Measurements from ENCODE around the gene PPP2R5C.

PPP2R5C gene

DNA sequence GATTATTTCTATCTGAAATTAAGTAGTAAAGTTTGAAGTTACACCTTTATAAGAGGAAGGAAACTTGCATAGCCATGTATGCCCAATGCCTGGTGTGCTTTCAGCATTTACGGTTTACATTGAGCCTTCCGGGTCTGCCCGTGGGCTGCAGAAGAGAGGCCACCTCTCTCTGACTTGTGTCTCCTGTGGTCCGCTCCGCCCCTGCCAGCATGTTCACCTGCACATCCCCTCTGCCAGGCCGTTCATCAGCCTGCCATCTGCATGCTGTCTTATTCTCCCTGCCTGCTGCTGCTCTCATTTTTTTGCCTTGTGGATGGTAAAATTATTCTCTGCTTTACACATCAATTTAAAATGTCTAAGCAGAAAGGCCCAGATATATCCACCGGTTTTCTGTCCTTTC, 161.4 kb downstream of the PPP2R5C start:
- TF ChIP-seq, protein P1, sequence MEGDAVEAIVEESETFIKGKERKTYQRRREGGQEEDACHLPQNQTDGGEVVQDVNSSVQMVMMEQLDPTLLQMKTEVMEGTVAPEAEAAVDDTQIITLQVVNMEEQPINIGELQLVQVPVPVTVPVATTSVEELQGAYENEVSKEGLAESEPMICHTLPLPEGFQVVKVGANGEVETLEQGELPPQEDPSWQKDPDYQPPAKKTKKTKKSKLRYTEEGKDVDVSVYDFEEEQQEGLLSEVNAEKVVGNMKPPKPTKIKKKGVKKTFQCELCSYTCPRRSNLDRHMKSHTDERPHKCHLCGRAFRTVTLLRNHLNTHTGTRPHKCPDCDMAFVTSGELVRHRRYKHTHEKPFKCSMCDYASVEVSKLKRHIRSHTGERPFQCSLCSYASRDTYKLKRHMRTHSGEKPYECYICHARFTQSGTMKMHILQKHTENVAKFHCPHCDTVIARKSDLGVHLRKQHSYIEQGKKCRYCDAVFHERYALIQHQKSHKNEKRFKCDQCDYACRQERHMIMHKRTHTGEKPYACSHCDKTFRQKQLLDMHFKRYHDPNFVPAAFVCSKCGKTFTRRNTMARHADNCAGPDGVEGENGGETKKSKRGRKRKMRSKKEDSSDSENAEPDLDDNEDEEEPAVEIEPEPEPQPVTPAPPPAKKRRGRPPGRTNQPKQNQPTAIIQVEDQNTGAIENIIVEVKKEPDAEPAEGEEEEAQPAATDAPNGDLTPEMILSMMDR (IDR thresholded peaks at IDR 0.05; ENCODE audit: borderline replicate concordance, extremely low read depth, low read length, poor library complexity, severe bottlenecking): no peak
- TF ChIP-seq EZH2 (IDR thresholded peaks at IDR 0.05; ENCODE audit: borderline replicate concordance, low read depth, low read length, severe bottlenecking): no peak
- no peaks in the 10 kb centered on the region; the same call in 1 of the 2 replicates for H4K20me1 ChIP-seq (ENCODE audit: insufficient read depth, low read length)
- no peaks in the 10 kb centered on the region for H3K4me1 ChIP-seq (ENCODE audit: insufficient read depth, low read length)

DNA sequence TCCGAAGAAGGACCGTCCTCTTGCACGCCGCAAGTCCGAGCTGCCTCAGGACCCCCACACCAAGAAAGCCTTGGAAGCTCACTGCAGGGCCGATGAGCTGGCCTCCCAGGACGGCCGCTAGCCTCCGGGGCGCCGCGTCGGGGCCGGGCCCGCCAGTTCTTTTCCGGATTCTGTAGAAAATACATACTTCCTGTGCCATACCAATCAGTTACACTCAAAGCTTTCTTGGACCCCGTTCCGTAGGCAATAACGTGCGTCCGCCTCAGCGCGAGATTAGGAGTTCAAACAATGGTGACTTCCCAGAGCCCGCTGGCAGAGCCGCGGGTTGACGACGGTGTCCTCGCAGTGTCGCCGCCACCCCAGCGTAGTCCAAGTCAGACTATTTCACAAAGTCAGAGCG, 163.6 kb downstream of the PPP2R5C start:
- TF ChIP-seq, protein P1 (IDR thresholded peaks at IDR 0.05; ENCODE audit: borderline replicate concordance, extremely low read depth, low read length, poor library complexity, severe bottlenecking): no peak
- no peak for TF ChIP-seq EZH2 (IDR thresholded peaks at IDR 0.05; ENCODE audit: borderline replicate concordance, low read depth, low read length, severe bottlenecking)
- H3K4me2 ChIP-seq (ENCODE audit: insufficient read depth, low read length): no peak overlapping the region
- H3K4me3 ChIP-seq (ENCODE audit: low read depth in 1 of 2, low read length in 2 of 2): no peak overlapping the region
- no peaks in the 10 kb centered on the region for H3K27me3 ChIP-seq (ENCODE audit: insufficient read depth, low read length, poor library complexity)
- no peak overlapping the region for H3K9ac ChIP-seq (ENCODE audit: low read depth, low read length)
- H4K20me1 ChIP-seq (ENCODE audit: insufficient read depth, low read length): no peaks in the 10 kb centered on the region; the same call in 1 of the 2 replicates
- DNase-seq: no peak
- H3K27ac ChIP-seq (ENCODE audit: low read length): no peak overlapping the region
- no peaks in the 10 kb centered on the region for H3K9me3 ChIP-seq (ENCODE audit: insufficient read depth, low read length, severe bottlenecking)
- H2AFZ ChIP-seq (ENCODE audit: low read depth, low read length): no peak overlapping the region
- no peak for ATAC-seq (ENCODE audit: insufficient read depth, low read depth)
- H3K36me3 ChIP-seq (ENCODE audit: insufficient read depth, low read length): peaks cover 37% of the 10 kb centered on the region
- no peaks in the 10 kb centered on the region for H3K4me1 ChIP-seq (ENCODE audit: insufficient read depth, low read length)
- no peaks in the 10 kb centered on the region for H3K79me2 ChIP-seq (ENCODE audit: insufficient read depth, low read length)

More for the DNA sequence above, 161.4 kb downstream of the PPP2R5C start:
- Histone ChIP-seq H3K9ac (ENCODE audit: low read depth, low read length) (no peak overlapping the region), H3K4me2 (ENCODE audit: insufficient read depth, low read length) (no peak overlapping the region), H3K36me3 (ENCODE audit: insufficient read depth, low read length) (peaks cover 49% of the 10 kb centered on the region), H3K9me3 (ENCODE audit: insufficient read depth, low read length, severe bottlenecking) (no peaks in the 10 kb centered on the region), H3K27ac (ENCODE audit: low read length) (no peak overlapping the region), H2AFZ (ENCODE audit: low read depth, low read length) (no peak overlapping the region), H3K4me3 (ENCODE audit: low read depth in 1 of 2, low read length in 2 of 2) (no peak overlapping the region), H3K79me2 (ENCODE audit: insufficient read depth, low read length) (no peaks in the 10 kb centered on the region), H3K27me3 (ENCODE audit: insufficient read depth, low read length, poor library complexity) (no peaks in the 10 kb centered on the region)
- DNase-seq (no peak), ATAC-seq (ENCODE audit: insufficient read depth, low read depth) (no peak)

DNA sequence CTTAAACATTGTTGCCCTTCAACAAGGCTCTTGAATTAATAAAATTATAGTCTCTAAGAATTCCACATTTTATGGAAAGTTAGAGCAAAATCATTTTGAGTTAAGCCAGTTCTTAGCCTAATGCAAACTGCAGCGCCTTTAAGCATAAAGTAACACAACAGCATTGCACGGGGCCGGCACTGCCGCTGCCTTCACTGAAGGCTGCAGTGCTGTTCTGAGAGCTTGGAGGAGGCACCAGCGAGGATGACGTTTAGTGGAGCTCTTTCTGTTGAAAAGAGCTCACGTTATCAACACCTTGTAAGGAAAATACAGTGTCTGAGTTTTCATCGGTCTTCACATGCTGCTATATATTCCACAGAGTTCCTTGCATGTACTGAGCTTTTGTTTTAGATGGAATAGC, 164.6 kb downstream of the PPP2R5C start:
- no peaks in the 10 kb centered on the region; the same call in 1 of the 2 replicates for H4K20me1 ChIP-seq (ENCODE audit: insufficient read depth, low read length)
- no peaks in the 10 kb centered on the region for H3K27me3 ChIP-seq (ENCODE audit: insufficient read depth, low read length, poor library complexity)
- no peak overlapping the region for H3K4me2 ChIP-seq (ENCODE audit: insufficient read depth, low read length)
- no peak overlapping the region for H3K27ac ChIP-seq (ENCODE audit: low read length)
- no peak overlapping the region for H2AFZ ChIP-seq (ENCODE audit: low read depth, low read length)
- H3K9ac ChIP-seq (ENCODE audit: low read depth, low read length): no peak overlapping the region
- H3K79me2 ChIP-seq (ENCODE audit: insufficient read depth, low read length): no peaks in the 10 kb centered on the region
- DNase-seq (no peak), ATAC-seq (ENCODE audit: insufficient read depth, low read depth) (no peak)
- no peaks in the 10 kb centered on the region for H3K9me3 ChIP-seq (ENCODE audit: insufficient read depth, low read length, severe bottlenecking)
- no peak for TF ChIP-seq EZH2 (IDR thresholded peaks at IDR 0.05; ENCODE audit: borderline replicate concordance, low read depth, low read length, severe bottlenecking)
- TF ChIP-seq, protein P1 (IDR thresholded peaks at IDR 0.05; ENCODE audit: borderline replicate concordance, extremely low read depth, low read length, poor library complexity, severe bottlenecking): no peak
- no peak overlapping the region for H3K4me3 ChIP-seq (ENCODE audit: low read depth in 1 of 2, low read length in 2 of 2)
- H3K36me3 ChIP-seq (ENCODE audit: insufficient read depth, low read length): peaks cover 27% of the 10 kb centered on the region
- H3K4me1 ChIP-seq (ENCODE audit: insufficient read depth, low read length): no peaks in the 10 kb centered on the region

DNA sequence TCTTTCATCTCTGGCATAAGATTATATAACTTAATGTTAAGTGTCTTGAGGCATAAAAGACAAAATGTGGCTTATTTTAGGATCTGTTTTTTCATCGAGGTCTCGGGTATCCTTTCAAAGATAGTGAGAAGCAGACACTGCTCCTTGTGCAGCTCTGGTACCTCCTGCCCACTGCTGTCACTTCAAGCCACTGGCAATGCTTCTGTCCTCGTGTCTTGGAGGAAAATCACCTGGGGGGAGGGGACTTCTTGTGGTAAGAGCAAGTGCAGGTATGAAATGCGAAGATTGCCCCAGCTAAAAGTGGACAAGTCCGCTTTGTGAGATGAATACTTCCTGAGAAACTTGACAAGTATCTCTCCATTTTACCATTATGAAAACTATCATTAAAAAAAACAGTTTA, 165.1 kb downstream of the PPP2R5C start:
- H3K4me2 ChIP-seq (ENCODE audit: insufficient read depth, low read length): no peak overlapping the region
- no peaks in the 10 kb centered on the region; the same call in 1 of the 2 replicates for H4K20me1 ChIP-seq (ENCODE audit: insufficient read depth, low read length)
- no peak overlapping the region for H3K27ac ChIP-seq (ENCODE audit: low read length)
- H3K36me3 ChIP-seq (ENCODE audit: insufficient read depth, low read length): peaks cover 23% of the 10 kb centered on the region
- no peak overlapping the region for H3K9ac ChIP-seq (ENCODE audit: low read depth, low read length)
- H3K4me1 ChIP-seq (ENCODE audit: insufficient read depth, low read length): no peaks in the 10 kb centered on the region
- no peaks in the 10 kb centered on the region for H3K79me2 ChIP-seq (ENCODE audit: insufficient read depth, low read length)
- DNase-seq (no peak), ATAC-seq (ENCODE audit: insufficient read depth, low read depth) (no peak)
- H2AFZ ChIP-seq (ENCODE audit: low read depth, low read length): no peak overlapping the region
- no peak overlapping the region for H3K4me3 ChIP-seq (ENCODE audit: low read depth in 1 of 2, low read length in 2 of 2)
- TF ChIP-seq, protein P1 (IDR thresholded peaks at IDR 0.05; ENCODE audit: borderline replicate concordance, extremely low read depth, low read length, poor library complexity, severe bottlenecking): no peak
- TF ChIP-seq EZH2 (IDR thresholded peaks at IDR 0.05; ENCODE audit: borderline replicate concordance, low read depth, low read length, severe bottlenecking): no peak
- H3K27me3 ChIP-seq (ENCODE audit: insufficient read depth, low read length, poor library complexity): no peaks in the 10 kb centered on the region
- H3K9me3 ChIP-seq (ENCODE audit: insufficient read depth, low read length, severe bottlenecking): no peaks in the 10 kb centered on the region

Measured in DND-41 (cell line).